ENCODE data around the gene P4HA2. TPM values are rescaled to one million over a fixed set of nuclear protein-coding genes. Genes with fewer than 3 reads are reported as not detected.
"Not testable (repeated sequence)": the region's sequence is repeated elsewhere in the genome, so short reads cannot be mapped to it uniquely, and the experiment has no call there.

The P4HA2 gene
- total RNA-seq, 1 experiment from 2014 or later: 200 TPM

GRCh38 chr5:132145326-132145725 lies 82.3 kb downstream of the P4HA2 start:
- not testable (repeated sequence) for DNase-seq (ENCODE audit: low read depth)

GRCh38 chr5:132143148-132143547 lies 84.5 kb downstream of the P4HA2 start:
- DNase-seq (ENCODE audit: low read depth): no peak

GRCh38 chr5:132142459-132142858 lies 85.2 kb downstream of the P4HA2 start:
- no peak for DNase-seq (ENCODE audit: low read depth)

Other genes starting within 250 kb of the P4HA2 start
- gene ACSL6, start 216.2 kb downstream of the P4HA2 start, total RNA-seq (2014; rRNA removed): not detected in 2 replicates
- gene IL3, start 167.2 kb downstream of the P4HA2 start, total RNA-seq (2014; rRNA removed): not detected in 2 replicates
- not detected in 2 replicates for gene CSF2, start 154.1 kb downstream of the P4HA2 start, total RNA-seq (2014; rRNA removed)
- gene PDLIM4, start 29.8 kb upstream of the P4HA2 start, total RNA-seq (2014; rRNA removed): 149 and 153 TPM in 2 replicates
- gene SLC22A4, start 66.5 kb upstream of the P4HA2 start, total RNA-seq (2014; rRNA removed): 5.6 and 8.3 TPM in 2 replicates
- 5.6 and 6.1 TPM in 2 replicates for gene SLC22A5, start 141.9 kb upstream of the P4HA2 start, total RNA-seq (2014; rRNA removed)

All from LHCN-M2 (cell line).